CD14-positive monocyte (primary cell): Measurements from ENCODE around the gene TNFSF4. TPM values are rescaled to one million over a fixed set of nuclear protein-coding genes. Genes with fewer than 3 reads are reported as not detected.

Experiments used
- DNase-seq, 3 donors: peaks; one replicate each; pipeline ENCODE4 v3.0.0-alpha.2; 2011 to 2022
- H2AFZ ChIP-seq: 2 replicates; pipeline ENCODE4 v1.6.0; 2012; ENCODE audit warnings: mild to moderate bottlenecking, low read depth, low read length, inconsistent platforms; ENCODE audit not compliant: insufficient read depth, poor library complexity, severe bottlenecking
- H3K27ac ChIP-seq, 2 donors: 1 replicate in 1 of 2; 2 replicates in 1 of 2; pipeline ENCODE4 v1.5.1; 2012 to 2013; ENCODE audit warnings: low read length in 2 of 2, control low read depth in 1 of 2, inconsistent platforms in 1 of 2, low read depth in 1 of 2, mild to moderate bottlenecking in 1 of 2
- H3K27me3 ChIP-seq, 2 donors: one replicate each; pipeline versions ENCODE4 v1.6.0 to v1.6.1; 2011 to 2013; ENCODE audit warnings: low read length in 2 of 2; ENCODE audit not compliant: control insufficient read depth in 2 of 2, insufficient read depth in 2 of 2
- H3K36me3 ChIP-seq, 2 donors: replicated peaks in 1 of 2; 1 replicate in 1 of 2; 2 replicates in 1 of 2; pipeline versions ENCODE4 v1.5.1 to v1.6.1; 2012 to 2013; ENCODE audit warnings: low read length in 2 of 2, control low read depth in 1 of 2, inconsistent platforms in 1 of 2, mild to moderate bottlenecking in 1 of 2; ENCODE audit not compliant: insufficient read depth in 2 of 2, control insufficient read depth in 1 of 2
- H3K4me1 ChIP-seq, 2 donors: 1 replicate in 1 of 2; 2 replicates in 1 of 2; pipeline versions ENCODE4 v1.5.1 to v1.6.1; 2012 to 2013; ENCODE audit warnings: low read length in 2 of 2, control low read depth in 1 of 2, inconsistent platforms in 1 of 2, mild to moderate bottlenecking in 1 of 2, moderate library complexity in 1 of 2; ENCODE audit not compliant: insufficient read depth in 2 of 2, control insufficient read depth in 1 of 2
- H3K4me2 ChIP-seq: replicated peaks from 2 replicates; pipeline ENCODE3; 2012; ENCODE audit warnings: low read length, moderate library complexity, mild to moderate bottlenecking; ENCODE audit not compliant: poor library complexity, severe bottlenecking; ENCODE audit errors: extremely low read depth
- H3K4me3 ChIP-seq, 3 experiments: fragments of 200-600 bp in 1 of 3; sonication (generic) in 1 of 3; replicated peaks in 1 of 3; 1 replicate in 2 of 3; 2 replicates in 1 of 3; pipeline ENCODE4 v1.5.1; 2011 to 2013; ENCODE audit warnings: low read length in 3 of 3, mild to moderate bottlenecking in 3 of 3, control low read depth in 2 of 3, low read depth in 2 of 3, inconsistent platforms in 1 of 3, moderate library complexity in 1 of 3
- H3K79me2 ChIP-seq: 2 replicates; pipeline ENCODE4 v1.6.0; 2012; ENCODE audit warnings: mild to moderate bottlenecking, control low read depth, inconsistent platforms, low read length, moderate library complexity; ENCODE audit not compliant: insufficient read depth
- H3K9ac ChIP-seq: 2 replicates; pipeline ENCODE4 v1.6.0; 2017; ENCODE audit warnings: low read length, mild to moderate bottlenecking; ENCODE audit not compliant: insufficient read depth, poor library complexity, severe bottlenecking
- H3K9me3 ChIP-seq, 2 donors: replicated peaks in 1 of 2; 1 replicate in 1 of 2; 2 replicates in 1 of 2; pipeline versions ENCODE4 v1.5.1 to v1.6.1; 2012 to 2013; ENCODE audit warnings: low read length in 2 of 2, control low read depth in 1 of 2; ENCODE audit not compliant: control insufficient read depth in 1 of 2, insufficient read depth in 1 of 2
- H4K20me1 ChIP-seq: 2 replicates; pipeline ENCODE4 v1.6.0; 2012; ENCODE audit warnings: mild to moderate bottlenecking, low read length, control low read depth, moderate library complexity; ENCODE audit not compliant: insufficient read depth
- H3K27ac Mint-ChIP-seq, 7 donors: one replicate each; pipeline ENCODE4 v1.8.0; 2020; ENCODE audit warnings: mild to moderate bottlenecking in 7 of 7, mixed read lengths in 7 of 7, moderate library complexity in 6 of 7, inconsistent platforms in 2 of 7
- H3K27me3 Mint-ChIP-seq, 3 donors: one replicate each; pipeline ENCODE4 v1.8.0; 2021 to 2022; ENCODE audit warnings: low read depth in 3 of 3, mild to moderate bottlenecking in 3 of 3, mixed read lengths in 3 of 3, moderate library complexity in 3 of 3, inconsistent platforms in 1 of 3
- H3K36me3 Mint-ChIP-seq, 2 donors: one replicate each; pipeline ENCODE4 v1.8.0; 2020; ENCODE audit warnings: mixed read lengths in 2 of 2, inconsistent platforms in 1 of 2, mild to moderate bottlenecking in 1 of 2
- H3K4me1 Mint-ChIP-seq: one replicate; pipeline ENCODE4 v1.8.0; 2020; ENCODE audit warnings: mild to moderate bottlenecking, mixed read lengths
- H3K4me3 Mint-ChIP-seq, 2 donors: one replicate each; pipeline ENCODE4 v1.8.0; 2020; ENCODE audit warnings: mild to moderate bottlenecking in 2 of 2, mixed read lengths in 2 of 2, moderate library complexity in 1 of 2
- H3K9me3 Mint-ChIP-seq, 7 donors: one replicate each; pipeline ENCODE4 v1.8.0; 2020 to 2022; ENCODE audit warnings: mixed read lengths in 7 of 7, mild to moderate bottlenecking in 6 of 7, moderate library complexity in 6 of 7, inconsistent platforms in 2 of 7
- WGBS: methylation state at CpG from one replicate; pipeline ENCODE4 v1.1.5; 2013; ENCODE audit warnings: missing lambda C conversion rate; ENCODE audit not compliant: insufficient coverage; 5-methylcytosine and 5-hydroxymethylcytosine counted together
- intact Hi-C, 2 donors: fragments of 100-400 bp; cut with micrococcal nuclease; formaldehyde crosslinking; loops; one replicate each; pipeline versions ENCODE4 v1.15.0 to v1.15.1; 2023
- polyA minus RNA-seq: library from RNA; depleted of rRNA, polyadenylated mRNA; stranded (reverse); fragments of >200 nt; gene quantifications from 2 replicates; pipeline ENCODE4 v1.2.3, GENCODE V29; 2012
- polyA plus RNA-seq, 3 donors: library from polyadenylated mRNA; depleted of rRNA in 1 of 3; unstranded in 2 of 3; stranded (reverse) in 1 of 3; fragments of 300-500 nt in 2 of 3; fragments of >200 nt in 1 of 3; fragmentation: Illumina TruSeq in 2 of 3; gene quantifications; 1 replicate in 2 of 3; 2 replicates in 1 of 3; pipeline ENCODE4 v1.2.3, GENCODE V29; 2012 to 2021
- total RNA-seq, 12 experiments: library from RNA in 1 of 12; stranded (reverse) in 1 of 12; fragments of 120-200 nt in 1 of 12; gene quantifications; one replicate each; pipeline ENCODE4 v1.2.4 and lab custom pipeline; 2013 to 2026; ENCODE audit warnings: mixed read lengths in 6 of 12, inconsistent platforms in 1 of 12
- TF ChIP-seq, protein P1 (sequence below): fragments of 200-600 bp; IDR thresholded peaks from one replicate; pipeline ENCODE4 v1.8.0; 2022; ENCODE audit warnings: antibody characterized with exemption, mild to moderate bottlenecking

Gene TNFSF4, protein sequence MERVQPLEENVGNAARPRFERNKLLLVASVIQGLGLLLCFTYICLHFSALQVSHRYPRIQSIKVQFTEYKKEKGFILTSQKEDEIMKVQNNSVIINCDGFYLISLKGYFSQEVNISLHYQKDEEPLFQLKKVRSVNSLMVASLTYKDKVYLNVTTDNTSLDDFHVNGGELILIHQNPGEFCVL
- total RNA-seq (2013) = 1.1 TPM
- under 1 TPM; 0.21 to 0.40 (median 0.38) TPM for polyA plus RNA-seq
- polyA minus RNA-seq = 0.14 and 0.16 TPM in 2 replicates
- total RNA-seq (lab: John Stamatoyannopoulos, UW) = 0.25 to 3.2 (median 0.98) reads per million in 11 experiments

DNA sequence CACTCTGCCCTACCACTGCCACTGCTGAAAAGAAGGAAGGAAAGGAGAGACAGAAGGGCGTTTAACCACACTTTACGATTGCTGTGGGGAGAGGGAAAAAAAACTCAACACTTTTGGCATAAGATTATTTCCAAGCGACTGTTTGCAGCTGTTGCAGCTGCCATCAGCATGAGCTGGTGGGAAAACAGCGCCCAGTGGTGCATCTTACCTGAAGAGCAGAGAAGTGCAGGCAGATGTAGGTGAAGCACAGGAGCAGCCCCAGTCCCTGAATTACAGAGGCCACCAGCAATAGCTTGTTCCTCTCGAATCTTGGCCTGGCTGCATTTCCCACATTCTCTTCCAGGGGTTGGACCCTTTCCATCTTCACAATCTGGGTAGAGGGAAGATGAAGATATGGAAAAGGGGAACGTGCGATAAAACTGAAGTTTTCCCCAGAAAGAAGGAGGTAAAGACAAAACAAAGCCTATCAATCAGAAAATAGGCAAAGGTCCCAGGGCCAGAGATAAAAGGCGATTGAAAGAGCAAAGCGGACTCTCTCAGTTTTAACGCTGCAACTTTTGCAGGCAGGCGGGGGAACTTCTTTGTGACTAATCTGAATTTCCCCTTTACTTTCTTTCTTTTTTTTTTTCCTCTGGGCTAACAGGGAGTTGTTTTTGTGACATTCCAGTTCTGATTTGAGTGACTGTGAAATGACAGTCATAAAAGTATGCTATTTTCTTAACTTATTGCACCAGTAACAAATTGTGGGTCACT, at the start of gene TNFSF4:
Gene TNFSF4, minus strand, starts transcription at position 516 of the 753 bp plus-strand sequence. Its CDS starts 155 bp downstream, at position 361.
- H3K27ac Mint-ChIP-seq = peak within 1 kb of the TSS; percentile 71 to 89 (median 83)
- TF ChIP-seq, protein P1, sequence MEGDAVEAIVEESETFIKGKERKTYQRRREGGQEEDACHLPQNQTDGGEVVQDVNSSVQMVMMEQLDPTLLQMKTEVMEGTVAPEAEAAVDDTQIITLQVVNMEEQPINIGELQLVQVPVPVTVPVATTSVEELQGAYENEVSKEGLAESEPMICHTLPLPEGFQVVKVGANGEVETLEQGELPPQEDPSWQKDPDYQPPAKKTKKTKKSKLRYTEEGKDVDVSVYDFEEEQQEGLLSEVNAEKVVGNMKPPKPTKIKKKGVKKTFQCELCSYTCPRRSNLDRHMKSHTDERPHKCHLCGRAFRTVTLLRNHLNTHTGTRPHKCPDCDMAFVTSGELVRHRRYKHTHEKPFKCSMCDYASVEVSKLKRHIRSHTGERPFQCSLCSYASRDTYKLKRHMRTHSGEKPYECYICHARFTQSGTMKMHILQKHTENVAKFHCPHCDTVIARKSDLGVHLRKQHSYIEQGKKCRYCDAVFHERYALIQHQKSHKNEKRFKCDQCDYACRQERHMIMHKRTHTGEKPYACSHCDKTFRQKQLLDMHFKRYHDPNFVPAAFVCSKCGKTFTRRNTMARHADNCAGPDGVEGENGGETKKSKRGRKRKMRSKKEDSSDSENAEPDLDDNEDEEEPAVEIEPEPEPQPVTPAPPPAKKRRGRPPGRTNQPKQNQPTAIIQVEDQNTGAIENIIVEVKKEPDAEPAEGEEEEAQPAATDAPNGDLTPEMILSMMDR = no peak
- intact Hi-C loops = no loop called here
- H3K4me3 Mint-ChIP-seq = peak within 1 kb of the TSS; percentile 64 to 87
- no peaks in the 10 kb centered on the region for H3K79me2 ChIP-seq
- H3K9ac ChIP-seq = peak within 1 kb of the TSS; percentile 11
- H3K4me1 ChIP-seq = peaks cover 23 to 30% of the 10 kb centered on the region in 2 donors
- H3K27me3 ChIP-seq = no peaks in the 10 kb centered on the region
- H3K9me3 Mint-ChIP-seq = peaks cover 0 to 2% (median 0%) of the 10 kb centered on the region in 7 donors
- peak within 1 kb of the TSS; percentile 23 to 62 for H3K27ac ChIP-seq
- peak within 1 kb of the TSS; percentile 73 for H3K4me2 ChIP-seq
- H4K20me1 ChIP-seq = no peaks in the 10 kb centered on the region
- H3K4me3 ChIP-seq = peak within 1 kb of the TSS in 2 of 3 experiments; percentile 9 to 57
- peak; percentile 14 to 67 (median 28) for DNase-seq
- peaks cover 39% of the 10 kb centered on the region for H3K4me1 Mint-ChIP-seq
- no peaks in the 10 kb centered on the region for H3K36me3 Mint-ChIP-seq
- H2AFZ ChIP-seq = peak within 1 kb of the TSS; percentile 58
- H3K9me3 ChIP-seq = no peaks in the 10 kb centered on the region
- H3K27me3 Mint-ChIP-seq = peaks cover 0 to 3% (median 0%) of the 10 kb centered on the region in 3 donors
- no CpG with 5 or more reads among the region's 11 CpGs for WGBS
- H3K36me3 ChIP-seq = no peaks in the 10 kb centered on the region

DNA sequence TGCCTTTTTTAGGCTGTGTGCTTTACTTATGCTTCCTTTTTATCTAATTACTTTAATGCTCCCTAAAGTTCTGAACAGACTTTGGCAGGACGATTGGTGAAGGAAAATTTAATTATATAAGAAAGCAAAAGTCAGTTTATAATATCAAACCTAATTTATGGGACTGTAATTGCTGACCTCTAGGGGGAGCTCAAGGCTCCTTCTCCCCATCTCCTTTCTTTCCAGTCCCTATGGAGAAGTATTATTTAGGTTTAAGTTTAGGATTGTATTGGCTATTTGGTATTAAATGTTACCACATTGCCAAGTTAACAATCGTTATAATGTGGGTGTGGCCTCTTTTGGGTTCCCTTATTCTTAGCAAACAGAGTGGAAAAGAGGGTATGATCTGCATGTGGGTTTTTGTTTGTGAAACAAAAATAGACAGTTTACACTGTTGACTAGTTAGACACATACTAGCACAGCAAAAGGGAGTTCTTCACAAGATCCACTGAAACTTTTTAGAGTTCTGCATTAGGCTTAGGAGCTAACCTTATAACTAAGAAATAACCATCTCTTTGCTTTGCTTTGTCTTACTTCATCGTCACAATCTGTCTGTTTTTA, 48.2 kb upstream of the TNFSF4 start:
- Mint-ChIP-seq H3K4me3 (no peak overlapping the region), H3K36me3 (no peaks in the 10 kb centered on the region), H3K9me3 (peaks cover 0 to 9% (median 5%) of the 10 kb centered on the region in 7 donors), H3K27ac (no peak overlapping the region), H3K27me3 (no peaks in the 10 kb centered on the region), H3K4me1 (no peaks in the 10 kb centered on the region)
- no peaks in the 10 kb centered on the region for H3K4me1 ChIP-seq
- H3K27me3 ChIP-seq = no peaks in the 10 kb centered on the region
- no peak overlapping the region for H3K9ac ChIP-seq
- peaks cover 2 to 11% of the 10 kb centered on the region in 2 donors for H3K9me3 ChIP-seq
- H3K4me3 ChIP-seq = no peak overlapping the region
- no peak overlapping the region for H3K27ac ChIP-seq
- no peak overlapping the region for H2AFZ ChIP-seq
- peak; percentile 9 to 42 (median 23) for DNase-seq
- no peaks in the 10 kb centered on the region for H3K36me3 ChIP-seq
- TF ChIP-seq, protein P1 = peak; percentile 87
- no peaks in the 10 kb centered on the region for H4K20me1 ChIP-seq
- no peaks in the 10 kb centered on the region for H3K79me2 ChIP-seq
- intact Hi-C loops = no loop called here
- 14% methylated on average over 1 of the region's 3 CpGs for WGBS
- H3K4me2 ChIP-seq = no peak overlapping the region
